SK-N-DZ (cell line): ENCODE results near the gene B4GALT7. TPM values are rescaled to one million over a fixed set of nuclear protein-coding genes. Genes with fewer than 3 reads are reported as not detected.
"Not testable (repeated sequence)": the region's sequence is repeated elsewhere in the genome, so short reads cannot be mapped to it uniquely, and the experiment has no call there.

ENCODE experiments used
- DNase-seq: peaks from one replicate; pipeline ENCODE4 v3.0.0-alpha.2; 2015; ENCODE audit warnings: low spot score
- polyA plus RNA-seq, 2 experiments: library from polyadenylated mRNA; depleted of rRNA; stranded (reverse); fragments of >200 nt; gene quantifications; 2 replicates each; pipeline ENCODE4 v1.2.3, GENCODE V29; 2014

The B4GALT7 gene, protein sequence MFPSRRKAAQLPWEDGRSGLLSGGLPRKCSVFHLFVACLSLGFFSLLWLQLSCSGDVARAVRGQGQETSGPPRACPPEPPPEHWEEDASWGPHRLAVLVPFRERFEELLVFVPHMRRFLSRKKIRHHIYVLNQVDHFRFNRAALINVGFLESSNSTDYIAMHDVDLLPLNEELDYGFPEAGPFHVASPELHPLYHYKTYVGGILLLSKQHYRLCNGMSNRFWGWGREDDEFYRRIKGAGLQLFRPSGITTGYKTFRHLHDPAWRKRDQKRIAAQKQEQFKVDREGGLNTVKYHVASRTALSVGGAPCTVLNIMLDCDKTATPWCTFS
- 27.1 and 29.7 TPM in 2 replicates for polyA plus RNA-seq (2014; cell fraction: cytosol; rRNA removed)
- polyA plus RNA-seq (2014; cell fraction: nucleus; rRNA removed), result 27.6 and 29.4 TPM in 2 replicates

DNA sequence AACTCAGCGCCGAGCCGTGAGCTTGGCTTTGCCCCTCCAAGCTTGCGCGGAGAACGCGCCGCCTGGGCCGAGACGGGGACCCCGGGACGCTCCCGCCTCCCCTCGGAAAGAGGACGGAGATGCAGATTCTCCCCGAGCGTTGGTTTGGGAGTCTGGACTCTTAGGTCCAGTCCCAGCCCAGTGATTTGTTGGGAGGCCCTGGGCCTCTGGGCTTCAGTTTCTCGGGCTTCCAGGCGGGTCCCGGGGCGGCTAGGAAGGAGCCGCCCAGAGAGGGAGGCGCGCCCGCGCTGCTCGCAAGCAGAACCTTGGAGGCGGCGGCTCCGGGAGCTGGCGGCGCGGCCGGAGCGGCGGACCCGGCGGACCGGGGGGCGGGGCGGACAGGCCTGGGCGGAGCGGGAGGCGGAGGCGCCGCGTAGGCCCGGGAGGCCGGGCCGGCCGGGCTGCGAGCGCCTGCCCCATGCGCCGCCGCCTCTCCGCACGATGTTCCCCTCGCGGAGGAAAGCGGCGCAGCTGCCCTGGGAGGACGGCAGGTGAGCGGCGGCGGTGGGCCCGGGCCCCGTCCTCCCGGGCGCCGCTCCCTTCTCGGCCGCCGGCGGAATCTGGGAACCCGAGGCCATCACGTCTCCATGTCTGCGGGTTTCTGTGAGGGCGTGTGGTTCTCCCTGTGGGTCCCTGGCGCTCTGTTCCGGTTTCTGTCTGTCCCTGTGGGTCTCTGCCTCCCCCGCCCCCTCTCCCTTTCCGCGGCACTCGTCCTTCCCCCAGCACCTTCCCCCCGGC lies at the start of gene B4GALT7:
TSS of gene B4GALT7 (plus strand) at position 402 of the 777 bp plus-strand sequence. CDS start at position 481, 79 bp downstream.
- peak; percentile 73 for DNase-seq

DNA sequence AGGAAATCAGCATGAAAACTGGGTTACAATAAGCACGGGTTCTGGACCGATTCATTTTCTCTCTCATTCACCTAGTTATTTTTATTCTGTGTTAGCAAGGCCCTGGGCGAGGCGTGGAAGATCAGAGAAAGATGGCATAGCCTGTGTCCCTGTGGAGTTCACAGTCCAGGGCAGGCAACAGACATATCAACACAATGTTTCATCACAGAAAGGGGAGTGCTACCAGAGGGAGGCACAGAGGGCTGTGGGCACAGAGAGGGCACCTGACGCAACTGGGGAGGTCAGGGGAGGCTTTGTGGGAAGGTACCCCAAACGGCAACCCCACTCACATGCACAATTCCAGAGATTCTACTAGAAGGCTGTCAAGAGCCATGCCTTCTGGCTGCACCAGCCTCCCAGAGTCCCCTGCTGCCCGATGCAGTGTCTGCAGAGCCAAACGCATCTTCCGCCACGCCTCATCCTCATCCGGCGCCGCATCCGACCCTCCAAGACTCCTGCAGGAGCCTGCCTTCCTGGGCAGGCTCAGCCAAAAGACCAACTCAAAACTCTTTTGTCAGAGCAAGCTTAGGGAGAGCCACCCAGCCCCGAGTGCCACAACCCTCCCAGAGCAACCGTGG lies 47.0 kb upstream of the B4GALT7 start:
- DNase-seq, result no peak

DNA sequence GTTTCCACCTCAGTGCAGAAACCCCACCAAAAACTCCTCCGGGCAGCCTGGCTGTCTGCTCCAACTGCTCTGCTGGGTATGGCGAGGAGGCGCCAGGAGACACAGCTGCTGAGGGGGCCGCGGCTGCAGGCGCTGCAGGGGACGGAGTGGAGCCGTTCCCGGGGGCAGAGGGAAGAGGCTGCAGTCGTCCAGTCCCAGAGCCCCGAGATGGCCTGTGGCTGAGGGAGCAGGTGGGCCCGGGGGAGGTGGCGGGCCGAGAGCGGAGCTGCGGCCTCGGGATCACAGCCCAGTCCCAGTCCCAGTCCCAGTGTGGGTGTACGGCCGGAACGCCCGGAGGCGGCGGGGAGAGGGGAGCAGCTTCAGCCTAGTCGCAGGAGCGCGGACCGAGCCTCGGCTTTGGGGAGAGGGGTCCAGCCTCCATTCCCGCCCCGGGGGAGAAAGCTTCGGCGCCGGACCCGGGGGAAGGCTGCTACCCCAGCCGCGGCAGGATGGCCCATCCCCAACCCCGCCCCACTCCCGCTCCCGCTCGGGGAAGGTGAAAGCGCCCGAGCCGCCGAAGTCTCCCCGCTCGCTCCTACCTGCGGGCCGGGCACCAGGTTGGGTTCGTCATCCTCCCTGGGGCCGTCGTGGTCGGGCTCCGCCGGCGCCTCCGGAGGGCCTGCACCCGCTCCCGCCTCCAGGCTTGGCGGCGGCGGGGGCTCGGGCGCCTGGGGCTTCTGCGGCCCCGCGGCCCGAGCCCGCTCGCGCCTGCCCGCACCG lies 46.1 kb upstream of the B4GALT7 start:
- DNase-seq, result no peak

DNA sequence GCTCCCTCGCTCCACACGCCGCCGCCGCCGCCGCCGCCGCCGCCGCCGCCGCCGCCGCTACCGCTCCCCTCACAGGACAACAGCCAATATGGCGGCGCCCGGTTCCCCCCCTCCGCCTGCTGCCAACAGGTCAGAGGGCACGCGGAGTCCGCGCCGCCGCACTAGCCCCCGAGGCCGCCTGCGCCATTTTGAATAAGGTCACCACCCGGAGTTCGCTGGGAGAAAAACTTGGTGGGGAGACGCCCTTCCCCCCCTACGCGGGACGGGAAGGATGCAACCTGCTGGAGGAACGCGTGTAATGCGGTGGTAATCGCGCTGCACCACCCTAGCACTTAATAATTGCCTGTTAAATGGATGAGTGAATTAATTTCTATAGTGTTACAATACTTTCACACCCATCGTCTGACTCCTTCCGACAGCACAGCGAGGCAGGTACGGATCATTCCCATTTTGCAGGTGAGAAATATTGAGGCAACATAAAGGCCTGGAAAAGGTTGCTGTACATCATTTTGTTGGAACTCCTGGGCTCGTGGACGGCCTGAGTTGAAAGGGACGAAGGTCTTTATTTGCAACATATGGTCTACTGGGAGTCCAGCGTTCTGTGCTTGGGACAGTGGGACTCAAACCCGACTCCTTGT lies 45.3 kb upstream of the B4GALT7 start, which contains the start of gene FAM193B:
TSS of gene FAM193B (minus strand) at position 90 of the 638 bp plus-strand sequence. CDS start 105 bp downstream, outside the sequence.
- peak; percentile 92 for DNase-seq

DNA sequence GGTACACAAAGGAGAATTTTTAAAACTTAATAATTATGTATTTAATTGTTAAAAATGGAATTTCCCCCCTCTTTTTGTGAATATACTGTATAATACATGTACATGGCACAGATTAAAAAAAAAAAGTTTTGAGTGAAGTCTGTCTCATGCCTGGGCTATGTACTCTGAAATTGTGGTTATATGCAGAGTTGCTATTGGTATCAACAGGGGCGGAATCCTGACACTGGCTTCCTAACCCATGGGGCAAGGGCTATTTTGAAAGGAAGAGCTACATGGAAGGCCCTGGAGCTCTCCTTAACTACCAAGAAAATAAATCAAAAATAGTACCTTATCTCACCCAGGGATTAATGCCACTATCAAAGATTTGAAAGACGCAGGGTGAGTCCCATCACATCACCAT lies 44.7 kb upstream of the B4GALT7 start:
- DNase-seq, result no peak

DNA sequence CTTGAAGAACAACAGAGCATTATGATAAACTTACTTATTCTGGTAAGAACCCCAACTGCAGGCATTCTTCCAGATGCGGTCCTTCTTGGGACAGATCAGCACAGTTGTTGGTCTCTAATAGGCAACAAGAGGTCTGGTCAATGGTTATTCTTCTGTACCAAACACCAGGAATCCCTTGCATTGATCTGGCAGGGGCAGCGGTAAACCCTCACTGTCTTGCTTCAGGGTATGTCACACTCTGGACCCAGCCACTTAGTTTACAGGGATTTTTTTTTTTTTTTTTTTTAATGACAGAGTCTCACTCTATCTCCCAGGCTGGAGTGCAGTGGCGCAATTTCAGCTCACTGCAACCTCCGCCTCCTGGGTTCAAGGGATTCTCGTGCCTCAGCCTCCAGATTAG lies 44.3 kb upstream of the B4GALT7 start:
- DNase-seq, result no peak

DNA sequence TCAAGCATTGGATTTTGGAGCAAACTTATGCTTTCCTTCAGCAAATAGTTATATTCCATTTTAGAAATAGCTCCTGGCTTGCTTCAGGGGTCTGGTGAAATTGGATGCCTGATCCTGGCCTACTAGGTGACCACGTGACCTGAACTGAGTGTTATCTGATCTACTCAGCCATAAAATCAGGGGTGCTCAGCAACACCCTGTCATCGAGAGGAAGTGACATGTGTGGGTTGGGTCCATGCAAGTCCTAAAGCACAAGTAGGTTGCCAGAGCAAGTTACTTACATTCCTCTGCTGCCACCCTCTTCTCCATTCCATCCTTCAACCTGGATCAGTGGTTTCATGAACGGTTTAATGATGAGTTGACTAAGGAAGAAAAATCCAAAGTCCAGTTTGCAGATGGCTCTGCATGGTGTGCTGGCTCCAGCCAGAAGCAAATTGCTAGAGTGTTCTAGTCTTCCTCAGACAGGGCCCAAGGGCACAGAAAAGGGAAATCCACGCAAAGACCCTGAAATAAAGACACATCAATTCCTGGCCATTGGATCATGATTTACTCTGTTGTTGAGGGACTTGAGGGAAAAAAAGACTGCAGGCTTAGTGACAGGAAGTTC lies 42.8 kb upstream of the B4GALT7 start:
- DNase-seq, result peak; percentile 56

DNA sequence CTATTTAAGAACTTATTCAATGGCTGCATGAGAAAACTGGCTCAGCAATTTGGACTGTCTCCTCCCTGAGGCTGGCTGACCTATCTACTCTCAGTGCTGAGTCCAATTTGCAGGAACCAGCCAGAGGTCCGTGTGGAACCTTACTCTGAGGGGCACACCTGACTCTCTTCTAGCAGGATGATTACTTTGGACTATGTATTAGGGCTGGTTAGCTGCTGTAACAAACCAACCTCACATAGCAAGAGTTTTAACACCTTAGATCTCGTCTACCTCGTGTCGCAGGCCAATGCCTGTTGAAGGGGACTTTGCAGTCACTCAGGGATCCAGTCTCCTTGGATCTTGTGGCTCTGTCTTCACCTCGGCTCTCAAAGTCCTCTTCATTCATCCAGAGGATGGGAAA lies 42.1 kb upstream of the B4GALT7 start:
- no peak for DNase-seq

DNA sequence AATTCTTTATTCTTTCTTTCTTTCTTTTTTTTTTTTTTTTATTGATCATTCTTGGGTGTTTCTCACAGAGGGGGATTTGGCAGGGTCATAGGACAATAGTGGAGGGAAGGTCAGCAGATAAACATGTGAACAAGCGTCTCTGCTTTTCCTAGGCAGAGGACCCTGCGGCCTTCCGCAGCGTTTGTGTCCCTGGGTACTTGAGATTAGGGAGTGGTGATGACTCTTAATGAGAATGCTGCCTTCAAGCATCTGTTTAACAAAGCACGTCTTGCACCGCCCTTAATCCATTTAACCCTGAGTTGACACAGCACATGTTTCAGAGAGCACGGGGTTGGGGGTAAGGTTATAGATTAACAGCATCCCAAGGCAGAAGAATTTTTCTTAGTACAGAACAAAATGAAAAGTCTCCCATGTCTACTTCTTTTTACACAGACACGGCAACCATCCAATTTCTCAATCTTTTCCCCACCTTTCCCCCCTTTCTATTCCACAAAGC lies 40.4 kb upstream of the B4GALT7 start:
- DNase-seq, result not testable (repeated sequence)

DNA sequence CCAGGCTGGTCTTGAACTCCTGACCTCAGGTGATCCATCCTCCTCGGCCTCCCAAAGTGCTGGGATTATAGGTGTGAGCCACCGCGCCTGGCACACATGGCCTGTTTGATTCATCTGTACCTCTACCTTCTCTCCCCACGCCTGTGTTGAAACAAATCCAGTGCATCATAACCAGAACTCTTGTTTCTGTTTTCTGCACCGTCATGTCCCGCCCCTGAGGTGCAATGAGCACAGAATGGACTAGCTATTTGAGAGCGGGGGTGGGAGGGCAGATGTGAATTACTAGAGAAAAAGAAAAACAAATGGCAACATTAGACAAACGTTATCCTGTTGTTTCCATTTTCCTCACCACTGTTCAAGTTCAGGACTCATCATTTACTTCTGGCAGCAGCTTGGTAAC lies 34.9 kb upstream of the B4GALT7 start:
- no peak for DNase-seq

DNA sequence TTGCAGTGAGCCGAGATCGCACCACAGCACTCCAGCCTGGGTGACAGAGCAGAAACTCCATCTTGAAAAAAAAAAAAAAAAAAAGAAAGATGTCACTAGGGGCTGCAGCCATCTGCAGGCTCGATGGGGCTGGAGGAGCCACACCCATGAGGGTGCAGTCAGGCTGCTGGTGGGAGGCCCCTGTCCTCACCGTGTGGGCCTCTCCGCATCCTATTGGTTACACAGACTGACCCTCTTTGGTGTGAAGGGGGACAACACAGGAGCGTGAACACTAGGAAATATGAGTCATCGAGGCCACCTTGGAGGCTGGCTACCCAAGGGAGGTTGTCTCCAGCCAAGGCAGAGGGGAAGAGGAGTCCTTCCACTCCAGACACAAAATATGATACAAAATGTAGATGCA lies 31.6 kb upstream of the B4GALT7 start:
- DNase-seq, result no peak

DNA sequence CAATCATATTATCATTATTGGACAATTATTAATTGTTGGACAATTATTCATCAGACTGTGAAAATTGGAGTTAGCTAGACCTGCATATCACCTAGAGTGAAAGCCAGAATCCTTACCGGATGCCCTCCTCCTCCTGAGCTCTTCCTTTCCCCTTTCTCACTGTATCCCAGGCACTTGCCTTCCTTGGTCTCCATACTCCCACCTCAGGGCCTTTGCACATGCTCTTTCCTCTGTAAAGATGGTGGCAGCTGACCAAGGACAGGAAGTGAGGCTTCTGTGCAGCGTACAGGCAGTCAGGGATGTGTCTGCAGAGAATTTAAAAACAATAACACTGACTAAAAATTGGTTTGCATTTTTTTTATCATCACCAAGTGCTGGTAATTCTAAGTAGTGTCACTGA lies 30.0 kb upstream of the B4GALT7 start:
- no peak for DNase-seq

DNA sequence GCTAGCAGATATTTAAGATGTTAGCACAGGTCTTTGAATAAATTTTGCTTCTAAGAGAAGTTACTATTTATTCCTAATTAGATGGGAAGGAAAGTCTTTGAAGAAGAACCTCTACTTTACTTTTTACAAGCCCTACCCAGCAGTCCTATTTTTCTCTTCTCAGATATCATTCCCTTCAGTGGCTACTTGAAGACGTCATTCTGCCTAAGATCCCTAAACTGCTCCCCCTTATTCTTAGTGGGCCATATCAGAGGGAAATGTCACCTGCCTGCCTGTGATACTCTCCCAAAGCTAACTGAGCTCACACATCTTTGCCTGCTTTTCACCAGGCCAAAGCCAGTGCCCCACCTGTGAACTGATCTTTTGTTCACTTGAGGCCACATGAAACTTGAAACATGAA lies 24.4 kb upstream of the B4GALT7 start:
- DNase-seq, result no peak

DNA sequence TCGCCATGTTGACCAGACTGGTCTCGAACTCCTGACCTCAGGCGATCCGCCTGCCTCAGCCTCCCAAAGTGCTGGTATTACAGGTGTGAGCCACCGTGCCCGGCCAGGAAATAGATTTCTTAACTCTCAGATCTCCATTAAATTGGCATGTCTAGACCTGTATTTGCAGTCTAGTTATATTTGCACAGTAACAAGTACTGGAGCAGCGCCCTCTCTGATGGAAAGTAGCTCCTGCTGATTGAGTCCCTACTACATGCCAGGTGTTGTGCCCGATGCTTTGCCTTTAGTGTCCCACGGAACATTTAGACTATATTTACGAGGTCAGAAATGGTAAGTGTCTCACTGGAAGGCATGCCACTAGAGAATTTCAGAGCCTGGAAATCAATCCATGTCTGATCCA lies 23.8 kb upstream of the B4GALT7 start:
- no peak for DNase-seq

DNA sequence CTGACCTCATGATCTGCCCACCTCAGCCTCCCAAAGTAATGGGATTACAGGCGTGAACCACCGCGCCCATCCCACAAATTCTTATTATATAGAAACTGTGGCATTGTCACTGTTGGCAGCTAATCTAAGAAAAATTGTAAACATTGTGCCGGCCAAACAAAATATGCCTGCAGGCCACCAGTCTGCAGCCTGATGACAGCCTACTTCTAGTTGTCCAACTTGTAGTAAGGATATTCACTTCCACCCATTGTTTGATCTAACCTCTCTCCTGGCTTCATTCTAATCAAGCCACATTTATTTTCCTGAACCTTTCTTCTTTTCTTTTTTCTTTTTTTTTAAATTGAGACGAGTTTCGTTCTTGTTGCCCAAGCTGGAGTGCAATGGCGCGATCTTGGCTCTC lies 21.6 kb upstream of the B4GALT7 start:
- DNase-seq, result no peak

DNA sequence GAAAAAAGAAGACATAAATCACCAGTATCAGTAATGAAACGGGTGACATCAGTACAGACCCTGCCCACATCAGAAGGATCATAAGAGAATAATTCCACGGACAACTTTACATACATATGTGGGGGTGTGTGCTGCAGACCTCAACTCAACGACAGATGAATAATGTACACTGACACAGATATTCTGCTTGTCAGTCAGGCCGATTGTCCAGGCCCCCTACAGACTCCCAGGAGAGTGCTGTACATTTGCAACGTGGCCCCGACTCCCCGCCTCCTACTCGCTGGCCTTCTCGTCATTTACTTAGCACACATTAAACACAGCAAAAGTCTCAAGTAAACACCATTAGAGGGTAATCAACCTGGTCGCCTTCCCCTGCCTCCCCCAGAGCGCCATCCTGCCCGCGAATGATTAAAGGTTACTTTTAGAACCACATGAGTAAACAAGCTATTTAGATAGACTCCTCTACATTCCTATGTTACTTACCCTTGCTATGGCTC lies 11.5 kb upstream of the B4GALT7 start:
- no peak for DNase-seq

DNA sequence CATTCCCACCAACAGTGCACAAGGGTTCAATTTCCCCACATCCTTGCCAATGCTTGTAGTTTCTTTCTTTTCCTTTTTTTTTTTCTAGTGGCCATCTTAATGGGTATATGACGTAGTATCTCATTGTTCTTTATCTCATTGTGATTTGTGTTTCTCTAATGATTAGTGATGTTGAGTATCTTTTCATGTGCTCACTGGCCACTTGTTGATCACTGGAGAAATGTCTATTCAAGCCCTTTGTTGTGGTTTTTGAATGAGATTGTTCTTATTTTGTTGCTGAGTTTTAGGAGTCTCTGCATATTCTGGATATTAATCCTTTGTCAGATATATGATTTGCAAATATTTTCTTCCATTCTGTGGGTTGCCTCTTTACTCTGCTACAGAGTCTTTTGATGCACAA lies 9.5 kb upstream of the B4GALT7 start:
- no peak for DNase-seq

DNA sequence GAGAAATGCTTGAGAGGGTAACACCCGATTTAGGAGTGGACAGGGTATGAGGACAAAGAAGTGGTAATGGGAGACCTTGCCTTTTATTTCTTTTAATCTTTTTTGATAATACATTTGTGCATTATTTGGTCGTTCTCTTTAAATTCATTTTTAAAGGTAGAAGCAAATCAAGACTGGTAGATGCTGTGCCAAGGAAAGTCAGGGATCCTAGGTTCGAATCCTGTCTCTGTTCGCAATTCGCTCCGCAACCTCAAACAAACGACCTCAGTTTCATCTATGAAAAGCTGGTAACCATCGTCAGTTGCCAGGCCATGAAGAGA lies 8.3 kb upstream of the B4GALT7 start:
- DNase-seq, result no peak

DNA sequence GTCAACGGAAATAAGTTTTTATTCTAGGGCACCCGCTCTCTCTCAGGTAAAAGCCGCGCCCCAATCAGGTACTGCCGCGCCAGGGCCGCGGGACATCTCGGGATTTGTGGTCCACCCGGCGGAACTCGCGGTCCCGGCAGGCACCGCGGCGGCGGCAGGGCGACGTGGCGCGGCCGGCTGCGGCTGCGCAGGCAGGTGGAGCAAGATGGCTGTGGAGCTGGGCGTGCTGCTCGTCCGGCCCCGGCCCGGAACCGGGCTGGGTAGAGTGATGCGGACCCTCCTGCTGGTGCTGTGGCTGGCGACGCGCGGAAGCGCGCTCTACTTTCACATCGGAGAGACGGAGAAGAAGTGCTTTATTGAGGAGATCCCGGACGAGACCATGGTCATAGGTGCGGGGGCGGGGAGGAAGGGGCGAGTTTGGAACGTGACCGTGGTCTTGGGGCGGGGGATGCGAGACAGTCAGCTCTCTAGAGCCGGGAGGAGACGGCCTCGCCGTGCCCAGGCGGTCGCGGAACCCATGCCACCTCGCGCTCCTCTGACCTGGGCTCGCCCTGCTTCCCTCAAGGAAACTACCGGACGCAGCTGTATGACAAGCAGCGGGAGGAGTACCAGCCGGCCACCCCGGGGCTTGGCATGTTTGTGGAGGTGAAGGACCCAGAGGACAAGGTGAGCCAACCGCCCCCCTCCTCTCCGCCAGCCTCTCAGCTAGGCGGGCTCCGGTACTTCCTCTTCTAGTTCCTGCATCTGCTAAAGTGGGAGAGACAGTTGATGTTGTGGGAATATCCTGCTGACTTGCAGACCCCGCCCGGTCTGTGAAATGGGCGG lies 7.7 kb upstream of the B4GALT7 start, which contains the start of gene TMED9:
TSS of gene TMED9 (plus strand) at position 194 of the 825 bp plus-strand sequence. CDS start at position 206, 12 bp downstream.
- DNase-seq, result peak; percentile 74
